ENCODE data around the gene GSTCD.

DNA sequence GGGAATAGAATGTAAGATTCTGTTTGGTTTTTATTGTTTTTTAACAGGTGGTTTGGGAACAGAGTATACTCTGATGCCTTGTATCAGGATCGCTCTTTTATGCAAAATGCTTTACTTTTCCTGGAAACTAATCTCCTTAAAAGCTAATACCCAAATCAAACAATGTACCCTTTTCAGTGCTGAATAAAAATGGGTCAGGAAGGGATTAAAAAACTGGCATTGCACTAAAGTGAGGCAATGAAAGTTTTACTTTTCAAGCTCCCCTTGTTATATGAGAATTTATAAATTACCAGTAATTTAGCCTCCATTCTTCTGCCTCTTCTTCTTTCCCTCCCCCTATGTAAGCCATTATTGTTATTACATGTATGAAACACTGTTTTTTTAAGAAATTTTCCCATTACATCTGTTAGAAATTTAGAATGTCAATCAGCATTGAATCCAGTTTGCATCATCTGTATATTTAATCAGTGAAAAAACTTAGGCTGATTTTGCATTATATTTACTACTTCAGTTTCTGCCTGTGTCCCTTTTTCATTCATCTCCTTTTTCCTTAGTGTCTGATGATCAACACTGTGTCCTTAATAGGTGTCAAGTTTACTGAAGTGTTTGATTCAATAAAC lies 97.0 kb downstream of the GSTCD start:
- TF ChIP-seq, protein P1, sequence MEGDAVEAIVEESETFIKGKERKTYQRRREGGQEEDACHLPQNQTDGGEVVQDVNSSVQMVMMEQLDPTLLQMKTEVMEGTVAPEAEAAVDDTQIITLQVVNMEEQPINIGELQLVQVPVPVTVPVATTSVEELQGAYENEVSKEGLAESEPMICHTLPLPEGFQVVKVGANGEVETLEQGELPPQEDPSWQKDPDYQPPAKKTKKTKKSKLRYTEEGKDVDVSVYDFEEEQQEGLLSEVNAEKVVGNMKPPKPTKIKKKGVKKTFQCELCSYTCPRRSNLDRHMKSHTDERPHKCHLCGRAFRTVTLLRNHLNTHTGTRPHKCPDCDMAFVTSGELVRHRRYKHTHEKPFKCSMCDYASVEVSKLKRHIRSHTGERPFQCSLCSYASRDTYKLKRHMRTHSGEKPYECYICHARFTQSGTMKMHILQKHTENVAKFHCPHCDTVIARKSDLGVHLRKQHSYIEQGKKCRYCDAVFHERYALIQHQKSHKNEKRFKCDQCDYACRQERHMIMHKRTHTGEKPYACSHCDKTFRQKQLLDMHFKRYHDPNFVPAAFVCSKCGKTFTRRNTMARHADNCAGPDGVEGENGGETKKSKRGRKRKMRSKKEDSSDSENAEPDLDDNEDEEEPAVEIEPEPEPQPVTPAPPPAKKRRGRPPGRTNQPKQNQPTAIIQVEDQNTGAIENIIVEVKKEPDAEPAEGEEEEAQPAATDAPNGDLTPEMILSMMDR (IDR thresholded peaks at IDR 0.05) = no peak
- TF ChIP-seq POLR2A (IDR thresholded peaks at IDR 0.05) (no peak), POLR2AphosphoS5 (IDR thresholded peaks at IDR 0.05) (no peak)

Data from prostate gland (tissue), 2 donors.